ENCODE results near the gene NECTIN4.

Gene NECTIN4

GRCh38 chr1:161100556-161100955 lies 11.2 kb upstream of the NECTIN4 start:
- Histone ChIP-seq H2AFZ (ENCODE audit: low read depth, low read length, severe bottlenecking) (no peak overlapping the region), H4K20me1 (ENCODE audit: low read depth, low read length) (no peaks in the 10 kb centered on the region), H3F3A (ENCODE audit: insufficient read depth) (no peaks in the 10 kb centered on the region), H3K4me2 (ENCODE audit: low read depth, low read length, poor library complexity, severe bottlenecking) (no peak overlapping the region), H3K27ac (ENCODE audit: low read depth, low read length) (no peak overlapping the region), H3K9me3 (ENCODE audit: insufficient read depth, low read length) (no peaks in the 10 kb centered on the region), H3K9me2 (replicated peaks; ENCODE audit: insufficient read depth, low read length) (no peaks in the 10 kb centered on the region), H3K79me2 (ENCODE audit: insufficient read depth, low read length) (peaks cover 18% of the 10 kb centered on the region), H3K36me3 (ENCODE audit: low read length) (0 out of 2 replicates have a peak, but pooled peaks cover 3% of the 10 kb centered on the region), H3K9ac (ENCODE audit: low read length) (no peak overlapping the region), H3K27me3 (ENCODE audit: low read length) (no peaks in the 10 kb centered on the region), H3K4me3 (ENCODE audit: insufficient read depth, low read length, poor library complexity, severe bottlenecking) (no peak overlapping the region)
- no peak for TF ChIP-seq EZH2phosphoT487 (conservative IDR thresholded peaks at IDR 0.05; ENCODE audit: low read length)
- TF ChIP-seq CTCF (IDR thresholded peaks at IDR 0.05; ENCODE audit: insufficient read depth, low read length, poor library complexity, severe bottlenecking): no peak

- Histone ChIP-seq H3K9ac (ENCODE audit: low read length) (no peak overlapping the region), H3K4me2 (ENCODE audit: low read depth, low read length, poor library complexity, severe bottlenecking) (no peak overlapping the region), H3K9me2 (replicated peaks; ENCODE audit: insufficient read depth, low read length) (no peaks in the 10 kb centered on the region), H3K79me2 (ENCODE audit: insufficient read depth, low read length) (peaks cover 6% of the 10 kb centered on the region; the same call in 1 of the 2 replicates), H3K4me3 (ENCODE audit: insufficient read depth, low read length, poor library complexity, severe bottlenecking) (no peak overlapping the region), H4K20me1 (ENCODE audit: low read depth, low read length) (no peaks in the 10 kb centered on the region), H2AFZ (ENCODE audit: low read depth, low read length, severe bottlenecking) (no peak overlapping the region), H3K9me3 (ENCODE audit: insufficient read depth, low read length) (no peaks in the 10 kb centered on the region), H3F3A (ENCODE audit: insufficient read depth) (no peaks in the 10 kb centered on the region), H3K27me3 (ENCODE audit: low read length) (no peaks in the 10 kb centered on the region), H3K27ac (ENCODE audit: low read depth, low read length) (no peak overlapping the region), H3K36me3 (ENCODE audit: low read length) (0 out of 2 replicates have a peak, but pooled peaks cover 3% of the 10 kb centered on the region)
- TF ChIP-seq CTCF (IDR thresholded peaks at IDR 0.05; ENCODE audit: insufficient read depth, low read length, poor library complexity, severe bottlenecking) (no peak), EZH2phosphoT487 (conservative IDR thresholded peaks at IDR 0.05; ENCODE audit: low read length) (no peak)
These were observed 9.9 kb upstream of the NECTIN4 start for GRCh38 chr1:161099090-161099802.

GRCh38 chr1:161098210-161099068 lies 9.1 kb upstream of the NECTIN4 start, which contains the start of gene KLHDC9:
Gene KLHDC9, plus strand, starts transcription at chr1:161098361. Its CDS starts 175 bp downstream, at chr1:161098536.
- H3K27me3 ChIP-seq (ENCODE audit: low read length): no peaks in the 10 kb centered on the region
- 0 out of 2 replicates have a peak, but pooled peaks cover 3% of the 10 kb centered on the region for H3K36me3 ChIP-seq (ENCODE audit: low read length)
- H3K9me2 ChIP-seq (replicated peaks; ENCODE audit: insufficient read depth, low read length): no peaks in the 10 kb centered on the region
- TF ChIP-seq CTCF (IDR thresholded peaks at IDR 0.05; ENCODE audit: insufficient read depth, low read length, poor library complexity, severe bottlenecking): no peak
- TF ChIP-seq EZH2phosphoT487 (conservative IDR thresholded peaks at IDR 0.05; ENCODE audit: low read length): no peak
- no peaks in the 10 kb centered on the region for H3K9me3 ChIP-seq (ENCODE audit: insufficient read depth, low read length)
- H3K9ac ChIP-seq (ENCODE audit: low read length): no peak within 1 kb of the TSS
- no peaks in the 10 kb centered on the region; the same call in 1 of the 2 replicates for H3K79me2 ChIP-seq (ENCODE audit: insufficient read depth, low read length)
- peak within 1 kb of the TSS; percentile 36 for H3K4me2 ChIP-seq (ENCODE audit: low read depth, low read length, poor library complexity, severe bottlenecking)
- no peak within 1 kb of the TSS for H2AFZ ChIP-seq (ENCODE audit: low read depth, low read length, severe bottlenecking)
- H3K4me3 ChIP-seq (ENCODE audit: insufficient read depth, low read length, poor library complexity, severe bottlenecking): no peak within 1 kb of the TSS
- no peaks in the 10 kb centered on the region for H4K20me1 ChIP-seq (ENCODE audit: low read depth, low read length)
- H3K27ac ChIP-seq (ENCODE audit: low read depth, low read length): no peak within 1 kb of the TSS
- no peaks in the 10 kb centered on the region for H3F3A ChIP-seq (ENCODE audit: insufficient read depth)
